ENCODE results near the gene ACSS3.

The ACSS3 gene

GRCh38 chr12:81300454-81300853 lies 222.6 kb downstream of the ACSS3 start:
- DNase-seq (ENCODE audit: low read depth) = no peak

- DNase-seq (ENCODE audit: low read depth) = no peak
Measured at GRCh38 chr12:81303935-81304334, 226.1 kb downstream of the ACSS3 start.

All from T-helper 22 cell (primary cell).